Fibroblast of lung (primary cell): ENCODE results near the gene SHANK1. TPM values are rescaled to one million over a fixed set of nuclear protein-coding genes. Genes with fewer than 3 reads are reported as not detected.

ENCODE experiments used
- DNase-seq, 2 donors: peaks; one replicate each; pipeline versions ENCODE4 v3.0.0 to v3.0.0-alpha.2; 2010; ENCODE audit warnings: low read depth in 2 of 2
- H2AFZ ChIP-seq: 2 replicates; pipeline ENCODE4 v1.5.1; 2012; ENCODE audit warnings: low read length, control low read depth, inconsistent platforms
- H3K27ac ChIP-seq: 2 replicates; pipeline ENCODE4 v1.5.1; 2011; ENCODE audit warnings: low read length, control low read depth; ENCODE audit not compliant: insufficient read depth
- H3K27me3 ChIP-seq: 2 replicates; pipeline ENCODE4 v1.5.1; 2011; ENCODE audit warnings: mild to moderate bottlenecking, low read length; ENCODE audit not compliant: control insufficient read depth, insufficient read depth
- H3K36me3 ChIP-seq: 2 replicates; pipeline ENCODE4 v1.5.1; 2011; ENCODE audit warnings: low read length; ENCODE audit not compliant: control insufficient read depth, insufficient read depth
- H3K4me1 ChIP-seq: 2 replicates; pipeline ENCODE4 v1.5.1; 2011; ENCODE audit warnings: low read length; ENCODE audit not compliant: control insufficient read depth, insufficient read depth; ENCODE audit errors: extremely low read depth
- H3K4me2 ChIP-seq: 2 replicates; pipeline ENCODE4 v1.5.1; 2011; ENCODE audit warnings: low read length, control low read depth; ENCODE audit not compliant: insufficient read depth; ENCODE audit errors: extremely low read depth
- H3K4me3 ChIP-seq, 4 experiments: fragments of 200-600 bp in 1 of 4; sonication (generic) in 1 of 4; replicated peaks in 1 of 4; 2 replicates each; pipeline ENCODE4 v1.5.1; 2011 to 2016; ENCODE audit warnings: low read length in 4 of 4, low read depth in 3 of 4, mild to moderate bottlenecking in 3 of 4, control low read depth in 2 of 4, inconsistent platforms in 1 of 4, mixed read lengths in 1 of 4; ENCODE audit not compliant: insufficient read depth in 1 of 4; ENCODE audit errors: control extremely low read depth in 1 of 4
- H3K79me2 ChIP-seq: 2 replicates; pipeline ENCODE4 v1.5.1; 2012; ENCODE audit warnings: mild to moderate bottlenecking, low read length, inconsistent platforms; ENCODE audit not compliant: control insufficient read depth, insufficient read depth
- H3K9ac ChIP-seq: 2 replicates; pipeline ENCODE4 v1.5.1; 2011; ENCODE audit warnings: mild to moderate bottlenecking, low read length, control low read depth; ENCODE audit not compliant: insufficient read depth
- H3K9me3 ChIP-seq: 2 replicates; pipeline ENCODE4 v1.5.1; 2012; ENCODE audit warnings: low read depth, low read length; ENCODE audit not compliant: control insufficient read depth, insufficient read depth
- H4K20me1 ChIP-seq: 2 replicates; pipeline ENCODE4 v1.5.1; 2011; ENCODE audit warnings: low read length; ENCODE audit not compliant: control insufficient read depth, insufficient read depth; ENCODE audit errors: extremely low read depth
- EZH2 ChIP-seq: IDR thresholded peaks from 2 replicates; pipeline ENCODE4 v1.5.1; 2012; ENCODE audit warnings: low read length, control low read depth, mild to moderate bottlenecking; ENCODE audit errors: missing control alignments
- polyA plus RNA-seq, 2 donors: library from polyadenylated mRNA; depleted of rRNA in 1 of 2; stranded (reverse) in 1 of 2; unstranded in 1 of 2; fragments of >200 nt; gene quantifications; 2 replicates each; pipeline ENCODE4 v1.2.1, GENCODE V29; 2011 to 2012; ENCODE audit warnings: missing spikeins in 1 of 2
- total RNA-seq: library from RNA; depleted of rRNA; stranded (reverse); fragments of >200 nt; gene quantifications from 2 replicates; pipeline ENCODE4 v1.2.1, GENCODE V29; 2014
- TF ChIP-seq, protein P1 (sequence below), 2 donors: IDR thresholded peaks in 1 of 2; conservative IDR thresholded peaks in 1 of 2; 1 replicate in 1 of 2; 2 replicates in 1 of 2; pipeline ENCODE4 v1.5.1; 2011 to 2012; ENCODE audit warnings: low read length in 2 of 2, control low read depth in 1 of 2, inconsistent platforms in 1 of 2, low read depth in 1 of 2, mild to moderate bottlenecking in 1 of 2

The SHANK1 gene
- total and polyA plus RNA-seq, 2 donors (not counting 1 experiment from before 2014, with no cell fraction given), result 1.4 to 7.9 TPM

DNA sequence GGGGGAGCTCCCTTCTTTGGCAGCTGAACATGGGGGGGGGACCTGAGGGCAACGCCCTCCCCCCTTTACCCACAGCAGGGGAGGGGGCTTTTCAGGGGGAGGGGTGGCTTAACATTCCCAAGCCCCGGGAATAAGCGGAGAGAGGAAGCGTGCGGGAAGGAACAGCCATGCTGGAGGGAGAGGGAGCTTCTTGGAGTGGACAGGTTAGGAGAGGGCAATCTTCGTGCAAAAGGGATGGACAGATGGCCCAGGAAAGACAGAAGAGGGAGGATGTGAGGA, 59.6 kb downstream of the SHANK1 start:
- Histone ChIP-seq H3K36me3 (no peaks in the 10 kb centered on the region), H3K9me3 (no peaks in the 10 kb centered on the region)
- no peak for TF ChIP-seq EZH2
- TF ChIP-seq, protein P1, sequence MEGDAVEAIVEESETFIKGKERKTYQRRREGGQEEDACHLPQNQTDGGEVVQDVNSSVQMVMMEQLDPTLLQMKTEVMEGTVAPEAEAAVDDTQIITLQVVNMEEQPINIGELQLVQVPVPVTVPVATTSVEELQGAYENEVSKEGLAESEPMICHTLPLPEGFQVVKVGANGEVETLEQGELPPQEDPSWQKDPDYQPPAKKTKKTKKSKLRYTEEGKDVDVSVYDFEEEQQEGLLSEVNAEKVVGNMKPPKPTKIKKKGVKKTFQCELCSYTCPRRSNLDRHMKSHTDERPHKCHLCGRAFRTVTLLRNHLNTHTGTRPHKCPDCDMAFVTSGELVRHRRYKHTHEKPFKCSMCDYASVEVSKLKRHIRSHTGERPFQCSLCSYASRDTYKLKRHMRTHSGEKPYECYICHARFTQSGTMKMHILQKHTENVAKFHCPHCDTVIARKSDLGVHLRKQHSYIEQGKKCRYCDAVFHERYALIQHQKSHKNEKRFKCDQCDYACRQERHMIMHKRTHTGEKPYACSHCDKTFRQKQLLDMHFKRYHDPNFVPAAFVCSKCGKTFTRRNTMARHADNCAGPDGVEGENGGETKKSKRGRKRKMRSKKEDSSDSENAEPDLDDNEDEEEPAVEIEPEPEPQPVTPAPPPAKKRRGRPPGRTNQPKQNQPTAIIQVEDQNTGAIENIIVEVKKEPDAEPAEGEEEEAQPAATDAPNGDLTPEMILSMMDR (conservative IDR thresholded peaks at IDR 0.05 in 1 of 2, IDR thresholded peaks at IDR 0.05 in 1 of 2; ENCODE audit: low read depth in 1 of 2, low read length in 2 of 2), result no peak

DNA sequence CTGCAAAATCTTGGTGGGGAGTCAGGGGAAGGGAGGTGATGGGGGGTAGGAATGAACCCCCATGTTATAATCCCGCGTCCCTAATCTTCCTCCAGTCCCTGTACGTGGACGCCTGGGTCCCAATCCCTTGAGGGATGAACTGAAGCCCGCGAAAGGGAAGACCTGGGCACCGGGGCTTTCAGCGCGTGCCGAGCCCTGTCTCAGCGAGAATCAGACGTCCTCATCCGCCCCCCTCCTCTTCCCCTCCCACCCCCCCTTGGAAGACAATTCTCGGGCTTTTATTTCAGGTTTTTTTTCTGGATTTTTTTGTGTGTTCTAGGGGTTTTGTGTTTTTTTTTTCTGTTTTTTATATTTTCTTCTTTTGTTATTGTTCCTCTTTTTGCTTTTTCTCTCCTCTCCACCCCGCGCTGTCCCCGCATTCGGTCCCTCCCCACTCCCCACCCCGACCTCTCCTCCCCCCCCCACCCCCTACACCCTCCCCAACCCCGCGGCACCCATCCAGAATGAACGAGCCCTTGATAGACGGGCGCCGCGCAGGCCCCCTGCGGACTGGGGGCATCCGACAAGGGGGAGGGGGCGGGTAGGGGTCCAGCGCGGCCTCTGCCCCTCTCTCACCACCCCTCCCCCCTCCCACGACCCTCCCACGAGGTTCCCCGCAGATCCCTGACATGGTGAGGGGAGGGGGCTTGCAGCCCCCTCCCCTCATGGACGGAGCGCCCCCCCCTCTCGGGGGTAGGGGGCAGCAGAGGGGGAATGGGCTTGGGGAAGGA, 60.1 kb downstream of the SHANK1 start:
- TF ChIP-seq EZH2, result no peak
- TF ChIP-seq, protein P1 (conservative IDR thresholded peaks at IDR 0.05 in 1 of 2, IDR thresholded peaks at IDR 0.05 in 1 of 2; ENCODE audit: low read depth in 1 of 2, low read length in 2 of 2), result no peak
- no peak overlapping the region for H3K27ac ChIP-seq

More for the DNA sequence above, 59.6 kb downstream of the SHANK1 start:
- no peak overlapping the region for H3K4me3 ChIP-seq
- H3K27me3 ChIP-seq, result no peaks in the 10 kb centered on the region
- H2AFZ ChIP-seq, result no peak overlapping the region
- no peaks in the 10 kb centered on the region for H4K20me1 ChIP-seq
- DNase-seq, result no peak
- H3K27ac ChIP-seq, result no peak overlapping the region
- H3K4me1 ChIP-seq, result peaks cover 3% of the 10 kb centered on the region
- no peaks in the 10 kb centered on the region for H3K79me2 ChIP-seq
- H3K9ac ChIP-seq, result no peak overlapping the region
- H3K4me2 ChIP-seq, result no peak overlapping the region

DNA sequence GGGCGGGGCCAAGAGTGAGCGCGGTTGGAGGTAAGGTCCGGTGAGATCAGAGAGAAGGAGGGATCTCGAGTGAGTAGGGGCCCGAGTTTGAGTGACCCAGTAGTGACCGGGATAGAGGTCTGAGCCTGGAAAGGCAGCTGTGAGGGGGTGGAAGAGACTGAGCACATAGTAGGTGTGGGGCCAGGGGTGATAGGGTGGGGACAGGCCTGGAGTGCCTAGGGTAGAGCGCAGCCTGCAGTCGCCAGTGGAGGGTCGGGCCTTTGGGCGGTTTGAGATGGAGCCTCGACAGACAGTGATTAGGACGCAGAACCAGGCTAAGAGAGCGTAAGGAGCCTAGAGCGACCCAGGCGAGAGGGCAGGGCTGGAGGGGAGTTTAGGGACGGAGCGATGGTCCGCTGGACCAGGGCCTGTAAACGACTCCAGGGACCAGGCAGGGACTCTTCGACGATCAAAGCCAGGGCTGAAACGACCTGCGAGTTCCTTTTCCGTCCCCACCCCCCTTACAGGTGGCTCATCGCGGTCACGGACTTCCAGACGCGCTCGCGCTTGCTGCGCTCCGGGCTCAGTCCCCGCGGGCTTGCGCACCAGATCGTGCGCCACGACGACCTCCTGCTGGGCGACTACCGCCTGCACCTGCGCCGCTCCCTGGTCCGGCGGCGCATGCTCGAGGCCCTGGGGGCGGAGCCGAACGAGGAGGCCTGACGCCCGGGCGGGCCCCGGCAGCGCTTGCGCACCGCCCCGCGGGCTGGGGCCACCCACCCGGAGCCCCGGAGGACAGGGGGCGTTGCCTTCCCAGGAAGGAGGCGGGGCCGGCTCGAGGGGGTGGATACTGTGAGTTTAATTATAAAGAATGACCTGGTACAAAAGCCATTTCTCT, 60.9 kb downstream of the SHANK1 start:
- H4K20me1 ChIP-seq, result no peaks in the 10 kb centered on the region
- no peaks in the 10 kb centered on the region for H3K27me3 ChIP-seq
- peak overlapping the region; percentile 7 for H3K9ac ChIP-seq
- DNase-seq, result peak; percentile 8 to 10
- peak overlapping the region; percentile 20 for H3K27ac ChIP-seq
- peak overlapping the region in 3 of 4 experiments; percentile 28 to 46 (median 31) for H3K4me3 ChIP-seq
- no peaks in the 10 kb centered on the region for H3K79me2 ChIP-seq
- no peaks in the 10 kb centered on the region for H3K9me3 ChIP-seq
- H3K4me2 ChIP-seq, result peak overlapping the region; percentile 75
- no peak for TF ChIP-seq EZH2
- TF ChIP-seq, protein P1 (conservative IDR thresholded peaks at IDR 0.05 in 1 of 2, IDR thresholded peaks at IDR 0.05 in 1 of 2; ENCODE audit: low read depth in 1 of 2, low read length in 2 of 2), result no peak
- peaks cover 3% of the 10 kb centered on the region for H3K4me1 ChIP-seq
- no peaks in the 10 kb centered on the region for H3K36me3 ChIP-seq
- peak overlapping the region; percentile 64 for H2AFZ ChIP-seq

More for the DNA sequence above, 60.1 kb downstream of the SHANK1 start:
- H4K20me1 ChIP-seq, result no peaks in the 10 kb centered on the region
- DNase-seq, result no peak
- no peak overlapping the region for H3K4me2 ChIP-seq
- no peaks in the 10 kb centered on the region for H3K9me3 ChIP-seq
- no peaks in the 10 kb centered on the region for H3K36me3 ChIP-seq
- H3K9ac ChIP-seq, result no peak overlapping the region
- H3K4me1 ChIP-seq, result peaks cover 3% of the 10 kb centered on the region
- no peak overlapping the region for H3K4me3 ChIP-seq
- H3K79me2 ChIP-seq, result no peaks in the 10 kb centered on the region
- no peaks in the 10 kb centered on the region for H3K27me3 ChIP-seq
- H2AFZ ChIP-seq, result no peak overlapping the region
